B cell (primary cell): ENCODE results near the gene MRRF.

Experiments
- CTCF ChIP-seq: fragments of 200-600 bp; IDR thresholded peaks from one replicate; pipeline ENCODE4 v1.8.0; 2022; ENCODE audit warnings: antibody characterized with exemption, mild to moderate bottlenecking
- EZH2 ChIP-seq: IDR thresholded peaks from 2 replicates; pipeline ENCODE4 v1.6.1; 2012; ENCODE audit warnings: borderline replicate concordance, low read depth, mild to moderate bottlenecking, moderate library complexity, low read length; ENCODE audit not compliant: insufficient read depth, poor library complexity, severe bottlenecking

GRCh38 chr9:122354536-122355199 is 90.0 kb downstream of the MRRF start:
- no peak for TF ChIP-seq CTCF
- no peak for TF ChIP-seq EZH2
